Gastroesophageal sphincter (tissue), 4 donors: Measurements from ENCODE around the gene CTNNBL1. TPM values are rescaled to one million over a fixed set of nuclear protein-coding genes. Genes with fewer than 3 reads are reported as not detected.

Experiments
- ATAC-seq: fragments of 150-250 bp; one replicate; pipeline ENCODE4 v1.9.1; 2016; ENCODE audit warnings: mild to moderate bottlenecking, moderate library complexity
- H3K27ac ChIP-seq, 4 donors: fragments of 200-600 bp; sonication (generic) in 3 of 4; 1 replicate in 3 of 4; 2 replicates in 1 of 4; pipeline ENCODE4 v1.5.1; 2016 to 2019
- H3K27me3 ChIP-seq: fragments of 200-600 bp; sonication (generic); one replicate; pipeline ENCODE4 v1.5.1; 2019
- H3K36me3 ChIP-seq, 2 donors: fragments of 200-600 bp; sonication (generic); one replicate each; pipeline ENCODE4 v1.5.1; 2019; ENCODE audit warnings: control low read depth in 1 of 2
- H3K4me1 ChIP-seq, 3 donors: fragments of 200-600 bp; sonication (generic); 1 replicate in 2 of 3; 2 replicates in 1 of 3; pipeline ENCODE4 v1.5.1; 2016 to 2019; ENCODE audit warnings: control low read depth in 2 of 3
- H3K4me3 ChIP-seq, 2 donors: fragments of 200-600 bp; sonication (generic); one replicate each; pipeline ENCODE4 v1.5.1; 2019; ENCODE audit warnings: mild to moderate bottlenecking in 1 of 2, moderate library complexity in 1 of 2
- H3K9me3 ChIP-seq, 3 donors: fragments of 200-600 bp; sonication (generic); one replicate each; pipeline ENCODE4 v1.5.1; 2017 to 2019; ENCODE audit warnings: control low read depth in 2 of 3
- CTCF ChIP-seq, 4 experiments: fragments of 200-600 bp in 2 of 4; fragments of 450-650 bp in 2 of 4; sonication (generic) in 1 of 4; IDR thresholded peaks; one replicate each; pipeline ENCODE4 v1.5.1; 2017 to 2019; ENCODE audit warnings: antibody characterized with exemption in 4 of 4, mild to moderate bottlenecking in 2 of 4, moderate library complexity in 2 of 4
- EP300 ChIP-seq: sonication (generic); formaldehyde crosslinking; IDR thresholded peaks from one replicate; pipeline ENCODE4 v1.6.1; 2017; ENCODE audit warnings: antibody characterized with exemption, mild to moderate bottlenecking
- POLR2A ChIP-seq, 2 donors: fragments of 450-650 bp; IDR thresholded peaks; one replicate each; pipeline ENCODE4 v1.6.1; 2017; ENCODE audit warnings: antibody characterized with exemption in 2 of 2, mild to moderate bottlenecking in 2 of 2, moderate library complexity in 1 of 2
- POLR2AphosphoS5 ChIP-seq: sonication (generic); formaldehyde crosslinking; IDR thresholded peaks from one replicate; pipeline ENCODE4 v1.6.1; 2017; ENCODE audit warnings: antibody characterized with exemption
- WGBS, 2 donors: methylation state at CpG; one replicate each; pipeline ENCODE4 v1.1.5; 2018; ENCODE audit warnings: low coverage in 1 of 2; 5-methylcytosine and 5-hydroxymethylcytosine counted together
- total RNA-seq, 4 donors: library from RNA; depleted of rRNA; stranded (reverse); fragments of >200 nt; gene quantifications; one replicate each; pipeline ENCODE4 v1.1.0, GENCODE V29; 2016

The CTNNBL1 gene
- total RNA-seq, 4 donors from 2014 or later, result 43.8 to 58.4 (median 47.1) TPM

- Histone ChIP-seq H3K4me1 (peaks cover 0 to 58% (median 9%) of the 10 kb centered on the region in 3 donors), H3K9me3 (no peaks in the 10 kb centered on the region), H3K36me3 (no peaks in the 10 kb centered on the region), H3K4me3 (no peak overlapping the region), H3K27ac (peak overlapping the region in 2 of 4 donors; percentile 47 to 69), H3K27me3 (peaks cover 72% of the 10 kb centered on the region)
- TF ChIP-seq EP300 (no peak), POLR2A (IDR thresholded peaks at IDR 0.05) (no peak), CTCF (IDR thresholded peaks at IDR 0.05) (no peak), POLR2AphosphoS5 (no peak)
- ATAC-seq, result no peak
- WGBS, 2 donors, result 14 to 27% methylated on average over 5 of the region's 17 CpGs
Measured at GRCh38 chr20:37907677-37908401, 214.0 kb downstream of the CTNNBL1 start.

GRCh38 chr20:37911261-37911660, 217.4 kb downstream of the CTNNBL1 start:
- ATAC-seq, result no peak
- TF ChIP-seq POLR2AphosphoS5 (no peak), EP300 (no peak), CTCF (IDR thresholded peaks at IDR 0.05) (no peak), POLR2A (IDR thresholded peaks at IDR 0.05) (no peak)
- WGBS, 2 donors, result 66 to 79% methylated on average over 2 to 7 of the region's 9 CpGs
- peaks cover 0 to 50% (median 19%) of the 10 kb centered on the region in 3 donors for H3K4me1 ChIP-seq
- peaks cover 72% of the 10 kb centered on the region for H3K27me3 ChIP-seq
- no peak overlapping the region for H3K4me3 ChIP-seq
- H3K36me3 ChIP-seq, result no peaks in the 10 kb centered on the region
- H3K27ac ChIP-seq, result no peak overlapping the region
- H3K9me3 ChIP-seq, result no peaks in the 10 kb centered on the region

- H3K36me3 ChIP-seq, result no peaks in the 10 kb centered on the region
- WGBS, 2 donors, result 20% methylated on average over 3 of the region's 11 CpGs; no CpG with 5 or more reads in 1 of the 2 donors
- no peak for TF ChIP-seq POLR2AphosphoS5
- H3K9me3 ChIP-seq, result no peaks in the 10 kb centered on the region
- no peak overlapping the region for H3K27ac ChIP-seq
- H3K4me3 ChIP-seq, result no peak overlapping the region
- peak; percentile 87 for ATAC-seq
- H3K4me1 ChIP-seq, result peaks cover 0 to 52% (median 20%) of the 10 kb centered on the region in 3 donors
- peaks cover 69% of the 10 kb centered on the region for H3K27me3 ChIP-seq
Measured at GRCh38 chr20:37911838-37912281, 218.0 kb downstream of the CTNNBL1 start.

GRCh38 chr20:37912874-37913273, 219.0 kb downstream of the CTNNBL1 start:
- WGBS, 2 donors, result 48 to 71% methylated on average over 3 to 6 of the region's 6 CpGs
- ATAC-seq, result no peak
- no peaks in the 10 kb centered on the region for H3K9me3 ChIP-seq
- peaks cover 0 to 42% (median 14%) of the 10 kb centered on the region in 3 donors for H3K4me1 ChIP-seq
- peaks cover 67% of the 10 kb centered on the region for H3K27me3 ChIP-seq
- H3K4me3 ChIP-seq, result no peak overlapping the region
- no peaks in the 10 kb centered on the region for H3K36me3 ChIP-seq
- TF ChIP-seq EP300 (no peak), POLR2AphosphoS5 (no peak), POLR2A (IDR thresholded peaks at IDR 0.05) (no peak), CTCF (IDR thresholded peaks at IDR 0.05) (no peak)
- no peak overlapping the region for H3K27ac ChIP-seq

GRCh38 chr20:37913567-37914366, 219.9 kb downstream of the CTNNBL1 start:
- 47% methylated on average over 2 to 12 of the region's 19 CpGs for WGBS, 2 donors

More at GRCh38 chr20:37913567-37914366, 219.9 kb downstream of the CTNNBL1 start:
- no peak overlapping the region for H3K4me3 ChIP-seq
- TF ChIP-seq POLR2AphosphoS5 (no peak), POLR2A (IDR thresholded peaks at IDR 0.05) (no peak), CTCF (IDR thresholded peaks at IDR 0.05) (no peak), EP300 (no peak)
- H3K27me3 ChIP-seq, result peaks cover 58% of the 10 kb centered on the region
- no peak overlapping the region for H3K27ac ChIP-seq
- no peaks in the 10 kb centered on the region for H3K9me3 ChIP-seq
- H3K36me3 ChIP-seq, result no peaks in the 10 kb centered on the region
- ATAC-seq, result no peak
- H3K4me1 ChIP-seq, result peaks cover 0 to 38% (median 14%) of the 10 kb centered on the region in 3 donors
